PC-3 (cell line): ENCODE results near the gene ME1.

Experiments used
- EZH2 ChIP-seq: fragments of 300-600 bp; sonication (generic); IDR thresholded peaks from one replicate; pipeline ENCODE4 v1.6.1; 2017; ENCODE audit warnings: antibody characterized with exemption, mild to moderate bottlenecking, low read length; ENCODE audit not compliant: unreplicated experiment
- TF ChIP-seq, protein P1 (sequence below): fragments of 300-600 bp; sonication (generic); conservative IDR thresholded peaks from 2 replicates; pipeline ENCODE4 v1.5.1; 2017; ENCODE audit warnings: antibody characterized with exemption, low read depth, mild to moderate bottlenecking, low read length

- TF ChIP-seq, protein P1, sequence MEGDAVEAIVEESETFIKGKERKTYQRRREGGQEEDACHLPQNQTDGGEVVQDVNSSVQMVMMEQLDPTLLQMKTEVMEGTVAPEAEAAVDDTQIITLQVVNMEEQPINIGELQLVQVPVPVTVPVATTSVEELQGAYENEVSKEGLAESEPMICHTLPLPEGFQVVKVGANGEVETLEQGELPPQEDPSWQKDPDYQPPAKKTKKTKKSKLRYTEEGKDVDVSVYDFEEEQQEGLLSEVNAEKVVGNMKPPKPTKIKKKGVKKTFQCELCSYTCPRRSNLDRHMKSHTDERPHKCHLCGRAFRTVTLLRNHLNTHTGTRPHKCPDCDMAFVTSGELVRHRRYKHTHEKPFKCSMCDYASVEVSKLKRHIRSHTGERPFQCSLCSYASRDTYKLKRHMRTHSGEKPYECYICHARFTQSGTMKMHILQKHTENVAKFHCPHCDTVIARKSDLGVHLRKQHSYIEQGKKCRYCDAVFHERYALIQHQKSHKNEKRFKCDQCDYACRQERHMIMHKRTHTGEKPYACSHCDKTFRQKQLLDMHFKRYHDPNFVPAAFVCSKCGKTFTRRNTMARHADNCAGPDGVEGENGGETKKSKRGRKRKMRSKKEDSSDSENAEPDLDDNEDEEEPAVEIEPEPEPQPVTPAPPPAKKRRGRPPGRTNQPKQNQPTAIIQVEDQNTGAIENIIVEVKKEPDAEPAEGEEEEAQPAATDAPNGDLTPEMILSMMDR = no peak
- TF ChIP-seq EZH2 = no peak
These were observed 180.6 kb downstream of the ME1 start for GRCh38 chr6:83250235-83250634.
